ENCODE results near the gene RHOBTB3.

- TF ChIP-seq POLR2AphosphoS5 (IDR thresholded peaks at IDR 0.05; ENCODE audit: low read depth, low read length) (no peak), POLR2A (IDR thresholded peaks at IDR 0.05; ENCODE audit: low read depth, low read length) (no peak), TAF1 (IDR thresholded peaks at IDR 0.05; ENCODE audit: borderline replicate concordance, low read depth, low read length) (no peak)
Observed at GRCh38 chr5:95735406-95735805, 4.3 kb downstream of the RHOBTB3 start.
